HepG2 (cell line): ENCODE data around the gene TRIM9. TPM values are rescaled to one million over a fixed set of nuclear protein-coding genes. Genes with fewer than 3 reads are reported as not detected.
A peak's percentile ranks its signal among the peaks of the same experiment; 100 is the strongest.

Experiments used
- AHR ChIP-seq: IDR thresholded peaks from 2 replicates; pipeline ENCODE4 v1.6.1; 2018; ENCODE audit warnings: missing genetic modification reagents, missing compliant biosample characterization
- ERF ChIP-seq: IDR thresholded peaks from 2 replicates; pipeline ENCODE4 v1.6.1; 2018; ENCODE audit warnings: missing biosample characterization, missing genetic modification reagents
- FOSL2 ChIP-seq: sonication (generic); formaldehyde crosslinking; IDR thresholded peaks from 2 replicates; pipeline ENCODE4 v1.4.0; 2020; ENCODE audit warnings: missing genetic modification reagents
- HDAC2 ChIP-seq: sonication (generic); formaldehyde crosslinking; IDR thresholded peaks from 2 replicates; pipeline ENCODE4 v1.4.0; 2020; ENCODE audit warnings: missing genetic modification reagents
- KDM5A ChIP-seq: fragments of 200-600 bp; sonication (generic); IDR thresholded peaks from 2 replicates; pipeline ENCODE4 v1.7.0; 2018; ENCODE audit warnings: antibody characterized with exemption, mild to moderate bottlenecking, low read length, borderline replicate concordance
- SOX5 ChIP-seq: IDR thresholded peaks from 2 replicates; pipeline ENCODE4 v1.6.1; 2016; ENCODE audit warnings: borderline replicate concordance
- SP1 ChIP-seq, 2 experiments: fragments of 450-650 bp in 1 of 2; sonication (generic) in 1 of 2; formaldehyde crosslinking in 1 of 2; IDR thresholded peaks; 2 replicates each; pipeline versions ENCODE4 v1.4.0 to v1.6.1; 2016 to 2020; ENCODE audit warnings: missing genetic modification reagents in 1 of 2
- ZFP41 ChIP-seq: sonication (generic); formaldehyde crosslinking; IDR thresholded peaks from 2 replicates; pipeline ENCODE4 v1.4.0; 2020; ENCODE audit warnings: mild to moderate bottlenecking, missing genetic modification reagents, borderline replicate concordance
- ZNF12 ChIP-seq: sonication (generic); formaldehyde crosslinking; IDR thresholded peaks from 2 replicates; pipeline ENCODE4 v1.5.0; 2020; ENCODE audit warnings: missing genetic modification reagents
- ZNF280B ChIP-seq: sonication (generic); formaldehyde crosslinking; IDR thresholded peaks from 2 replicates; pipeline ENCODE4 v1.5.0; 2020; ENCODE audit warnings: missing genetic modification reagents, mild to moderate bottlenecking, borderline replicate concordance
- ZNF556 ChIP-seq: sonication (generic); formaldehyde crosslinking; IDR thresholded peaks from 2 replicates; pipeline ENCODE4 v1.4.0; 2020; ENCODE audit warnings: mild to moderate bottlenecking, missing genetic modification reagents, borderline replicate concordance
- ZNF713 ChIP-seq: sonication (generic); formaldehyde crosslinking; IDR thresholded peaks from 2 replicates; pipeline ENCODE4 v1.4.0; 2020; ENCODE audit warnings: mild to moderate bottlenecking, missing genetic modification reagents
- ZNF737 ChIP-seq: sonication (generic); formaldehyde crosslinking; IDR thresholded peaks from 2 replicates; pipeline ENCODE4 v1.5.0; 2020; ENCODE audit warnings: missing genetic modification reagents, mild to moderate bottlenecking, borderline replicate concordance
- ZNF766 ChIP-seq: sonication (generic); formaldehyde crosslinking; IDR thresholded peaks from 2 replicates; pipeline ENCODE4 v1.5.0; 2020; ENCODE audit warnings: missing genetic modification reagents, borderline replicate concordance
- ZNF83 ChIP-seq: sonication (generic); formaldehyde crosslinking; IDR thresholded peaks from 2 replicates; pipeline ENCODE4 v1.4.0; 2020; ENCODE audit warnings: missing genetic modification reagents, mild to moderate bottlenecking, borderline replicate concordance
- polyA plus RNA-seq, 8 experiments: library from polyadenylated mRNA; depleted of rRNA in 3 of 8; stranded (reverse) in 7 of 8; unstranded in 1 of 8; fragments of >200 nt; fragmentation: Illumina TruSeq in 4 of 8; extraction: Trizol in 4 of 8; gene quantifications; 2 replicates each; pipeline versions ENCODE4 v1.2.1 to v1.2.3, GENCODE V29; 2011 to 2016; ENCODE audit warnings: low read depth in 4 of 8, missing spikeins in 1 of 8, mixed read lengths in 1 of 8; ENCODE audit not compliant: insufficient read depth in 1 of 8
- total RNA-seq, 5 experiments: library from RNA; depleted of rRNA; stranded (reverse); fragments of >200 nt; fragmentation: Illumina TruSeq; extraction: Trizol; gene quantifications; 2 replicates each; pipeline ENCODE4 v1.2.3, GENCODE V29; 2016; ENCODE audit warnings: low read depth in 1 of 5
- TF ChIP-seq, protein P1 (sequence below): sonication (generic); formaldehyde crosslinking; IDR thresholded peaks from 2 replicates; pipeline ENCODE4 v1.5.0; 2020; ENCODE audit warnings: mild to moderate bottlenecking, missing genetic modification reagents, borderline replicate concordance
- TF ChIP-seq, protein P2 (sequence below): sonication (generic); formaldehyde crosslinking; IDR thresholded peaks from 2 replicates; pipeline ENCODE4 v1.4.0; 2020; ENCODE audit warnings: mild to moderate bottlenecking, missing genetic modification reagents, borderline replicate concordance
- TF ChIP-seq, protein P3 (sequence below): sonication (generic); formaldehyde crosslinking; IDR thresholded peaks from 2 replicates; pipeline ENCODE4 v1.5.0; 2020; ENCODE audit warnings: mild to moderate bottlenecking, low read depth, missing genetic modification reagents, borderline replicate concordance

Gene TRIM9
- total and polyA plus RNA-seq, 2 of the 13 experiments (the other 11 are each of a cell fraction or from before 2014, with no cell fraction given), result 0.04 to 0.07 TPM

DNA sequence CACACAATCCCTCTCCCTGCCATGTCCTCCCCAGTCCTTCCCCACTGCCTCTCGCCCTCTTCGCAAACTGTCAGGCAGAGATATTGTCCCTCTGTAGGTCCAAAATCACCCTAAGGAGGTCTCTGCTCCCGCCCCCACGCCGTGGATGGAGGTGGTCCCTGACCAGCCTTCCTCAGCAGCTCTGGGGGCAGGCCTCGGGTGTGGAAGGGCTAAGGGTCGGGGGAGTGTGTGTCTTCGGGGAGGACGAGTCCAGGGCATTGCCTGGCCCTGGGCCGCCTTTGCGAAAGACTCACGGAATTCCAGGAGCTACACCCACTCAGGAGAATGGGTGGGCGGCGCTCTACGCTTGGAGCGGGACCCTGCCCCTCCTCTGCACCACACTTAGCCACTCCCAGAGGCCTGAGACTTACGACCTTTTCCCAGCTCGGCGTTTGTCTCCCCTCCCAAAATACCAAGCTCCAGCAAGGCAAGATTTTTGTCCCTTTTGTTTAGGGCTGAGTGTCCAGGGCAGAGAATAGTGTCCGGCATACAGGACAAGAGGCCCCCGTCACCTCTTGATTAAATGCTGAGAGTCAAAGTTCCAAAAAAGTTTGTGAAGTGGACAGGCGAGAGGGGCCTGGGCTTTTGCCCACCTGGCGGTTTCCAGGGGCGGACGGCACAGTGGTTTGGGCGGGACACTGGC lies 151.5 kb downstream of the TRIM9 start (continued):
- TF ChIP-seq ZNF280B (peak; percentile 75; the same call in 1 of the 2 replicates), ERF (CRISPR knock-in tag) (no peak), ZNF12 (CRISPR knock-in tag) (no peak), AHR (no peak), ZNF556 (no peak), FOSL2 (CRISPR knock-in tag) (no peak), ZFP41 (CRISPR knock-in tag) (no peak), SP1 (IDR thresholded peaks at IDR 0.05) (no peak), SP1 (CRISPR knock-in tag; IDR thresholded peaks at IDR 0.05) (peak; percentile 19; the same call in 1 of the 2 replicates), ZNF737 (CRISPR knock-in tag) (no peak), SOX5 (0 out of 2 replicates have a peak, but pooled peaks have one; percentile 9), KDM5A (no peak), HDAC2 (CRISPR knock-in tag) (peak; percentile 39; the same call in 1 of the 2 replicates), ZNF766 (CRISPR knock-in tag) (no peak), ZNF83 (CRISPR knock-in tag) (no peak), ZNF713 (no peak)
- TF ChIP-seq, protein P1, sequence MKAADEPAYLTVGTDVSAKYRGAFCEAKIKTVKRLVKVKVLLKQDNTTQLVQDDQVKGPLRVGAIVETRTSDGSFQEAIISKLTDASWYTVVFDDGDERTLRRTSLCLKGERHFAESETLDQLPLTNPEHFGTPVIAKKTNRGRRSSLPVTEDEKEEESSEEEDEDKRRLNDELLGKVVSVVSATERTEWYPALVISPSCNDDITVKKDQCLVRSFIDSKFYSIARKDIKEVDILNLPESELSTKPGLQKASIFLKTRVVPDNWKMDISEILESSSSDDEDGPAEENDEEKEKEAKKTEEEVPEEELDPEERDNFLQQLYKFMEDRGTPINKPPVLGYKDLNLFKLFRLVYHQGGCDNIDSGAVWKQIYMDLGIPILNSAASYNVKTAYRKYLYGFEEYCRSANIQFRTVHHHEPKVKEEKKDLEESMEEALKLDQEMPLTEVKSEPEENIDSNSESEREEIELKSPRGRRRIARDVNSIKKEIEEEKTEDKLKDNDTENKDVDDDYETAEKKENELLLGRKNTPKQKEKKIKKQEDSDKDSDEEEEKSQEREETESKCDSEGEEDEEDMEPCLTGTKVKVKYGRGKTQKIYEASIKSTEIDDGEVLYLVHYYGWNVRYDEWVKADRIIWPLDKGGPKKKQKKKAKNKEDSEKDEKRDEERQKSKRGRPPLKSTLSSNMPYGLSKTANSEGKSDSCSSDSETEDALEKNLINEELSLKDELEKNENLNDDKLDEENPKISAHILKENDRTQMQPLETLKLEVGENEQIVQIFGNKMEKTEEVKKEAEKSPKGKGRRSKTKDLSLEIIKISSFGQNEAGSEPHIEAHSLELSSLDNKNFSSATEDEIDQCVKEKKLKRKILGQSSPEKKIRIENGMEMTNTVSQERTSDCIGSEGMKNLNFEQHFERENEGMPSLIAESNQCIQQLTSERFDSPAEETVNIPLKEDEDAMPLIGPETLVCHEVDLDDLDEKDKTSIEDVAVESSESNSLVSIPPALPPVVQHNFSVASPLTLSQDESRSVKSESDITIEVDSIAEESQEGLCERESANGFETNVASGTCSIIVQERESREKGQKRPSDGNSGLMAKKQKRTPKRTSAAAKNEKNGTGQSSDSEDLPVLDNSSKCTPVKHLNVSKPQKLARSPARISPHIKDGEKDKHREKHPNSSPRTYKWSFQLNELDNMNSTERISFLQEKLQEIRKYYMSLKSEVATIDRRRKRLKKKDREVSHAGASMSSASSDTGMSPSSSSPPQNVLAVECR (CRISPR knock-in tag), result no peak
- TF ChIP-seq, protein P2, sequence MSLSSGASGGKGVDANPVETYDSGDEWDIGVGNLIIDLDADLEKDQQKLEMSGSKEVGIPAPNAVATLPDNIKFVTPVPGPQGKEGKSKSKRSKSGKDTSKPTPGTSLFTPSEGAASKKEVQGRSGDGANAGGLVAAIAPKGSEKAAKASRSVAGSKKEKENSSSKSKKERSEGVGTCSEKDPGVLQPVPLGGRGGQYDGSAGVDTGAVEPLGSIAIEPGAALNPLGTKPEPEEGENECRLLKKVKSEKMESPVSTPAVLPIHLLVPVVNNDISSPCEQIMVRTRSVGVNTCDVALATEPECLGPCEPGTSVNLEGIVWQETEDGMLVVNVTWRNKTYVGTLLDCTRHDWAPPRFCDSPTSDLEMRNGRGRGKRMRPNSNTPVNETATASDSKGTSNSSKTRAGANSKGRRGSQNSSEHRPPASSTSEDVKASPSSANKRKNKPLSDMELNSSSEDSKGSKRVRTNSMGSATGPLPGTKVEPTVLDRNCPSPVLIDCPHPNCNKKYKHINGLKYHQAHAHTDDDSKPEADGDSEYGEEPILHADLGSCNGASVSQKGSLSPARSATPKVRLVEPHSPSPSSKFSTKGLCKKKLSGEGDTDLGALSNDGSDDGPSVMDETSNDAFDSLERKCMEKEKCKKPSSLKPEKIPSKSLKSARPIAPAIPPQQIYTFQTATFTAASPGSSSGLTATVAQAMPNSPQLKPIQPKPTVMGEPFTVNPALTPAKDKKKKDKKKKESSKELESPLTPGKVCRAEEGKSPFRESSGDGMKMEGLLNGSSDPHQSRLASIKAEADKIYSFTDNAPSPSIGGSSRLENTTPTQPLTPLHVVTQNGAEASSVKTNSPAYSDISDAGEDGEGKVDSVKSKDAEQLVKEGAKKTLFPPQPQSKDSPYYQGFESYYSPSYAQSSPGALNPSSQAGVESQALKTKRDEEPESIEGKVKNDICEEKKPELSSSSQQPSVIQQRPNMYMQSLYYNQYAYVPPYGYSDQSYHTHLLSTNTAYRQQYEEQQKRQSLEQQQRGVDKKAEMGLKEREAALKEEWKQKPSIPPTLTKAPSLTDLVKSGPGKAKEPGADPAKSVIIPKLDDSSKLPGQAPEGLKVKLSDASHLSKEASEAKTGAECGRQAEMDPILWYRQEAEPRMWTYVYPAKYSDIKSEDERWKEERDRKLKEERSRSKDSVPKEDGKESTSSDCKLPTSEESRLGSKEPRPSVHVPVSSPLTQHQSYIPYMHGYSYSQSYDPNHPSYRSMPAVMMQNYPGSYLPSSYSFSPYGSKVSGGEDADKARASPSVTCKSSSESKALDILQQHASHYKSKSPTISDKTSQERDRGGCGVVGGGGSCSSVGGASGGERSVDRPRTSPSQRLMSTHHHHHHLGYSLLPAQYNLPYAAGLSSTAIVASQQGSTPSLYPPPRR (CRISPR knock-in tag), result no peak
- TF ChIP-seq, protein P3, sequence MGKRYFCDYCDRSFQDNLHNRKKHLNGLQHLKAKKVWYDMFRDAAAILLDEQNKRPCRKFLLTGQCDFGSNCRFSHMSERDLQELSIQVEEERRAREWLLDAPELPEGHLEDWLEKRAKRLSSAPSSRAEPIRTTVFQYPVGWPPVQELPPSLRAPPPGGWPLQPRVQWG (CRISPR knock-in tag), result no peak
